ENCODE results near the gene ZMYM5. TPM values are rescaled to one million over a fixed set of nuclear protein-coding genes. Genes with fewer than 3 reads are reported as not detected.

ZMYM5 gene
- polyA plus RNA-seq, 2 donors, result 7.8 to 8.6 TPM

Other genes starting within 250 kb of the ZMYM5 start
- gene MPHOSPH8, start 230.0 kb downstream of the ZMYM5 start, polyA plus RNA-seq, result 10 to 100 TPM; 13.1 to 21.1 TPM
- 10 to 100 TPM; 19.6 to 26.0 TPM for gene PSPC1, start 80.7 kb downstream of the ZMYM5 start, polyA plus RNA-seq
- 10 to 100 TPM; 15.8 to 26.3 TPM for gene ZMYM2, start 95.1 kb upstream of the ZMYM5 start, polyA plus RNA-seq

Measured in esophagus (tissue), 2 donors.